Naive thymus-derived CD4-positive, alpha-beta T cell (primary cell): Measurements from ENCODE around the gene FRRS1. TPM values are rescaled to one million over a fixed set of nuclear protein-coding genes. Genes with fewer than 3 reads are reported as not detected.

Experiments used
- ATAC-seq: fragments of 150-1000 bp; cut with Tn5 transposase; 2 replicates; pipeline ENCODE4 v1.10.0; 2021; ENCODE audit warnings: mild to moderate bottlenecking, moderate library complexity
- CTCF ChIA-PET: fragments of 350-600 bp; sonication (Branson Sonifier 250); formaldehyde crosslinking; loops from one replicate; lab custom pipeline; 2021; ENCODE audit warnings: antibody characterized with exemption; lab: Charles Lee
- POLR2A ChIA-PET: fragments of 350-600 bp; sonication (Branson Sonifier 250); formaldehyde crosslinking; loops from one replicate; lab custom pipeline; 2021; ENCODE audit warnings: antibody characterized with exemption, inconsistent platforms; lab: Charles Lee
- DNase-seq, 9 donors: peaks; one replicate each; pipeline versions ENCODE4 v3.0.0 to v3.0.0-alpha.2; 2020 to 2022; ENCODE audit warnings: mixed read lengths in 1 of 9
- H3K27ac ChIP-seq: one replicate; pipeline ENCODE4 v1.7.0; 2013; ENCODE audit warnings: mild to moderate bottlenecking, low read depth, low read length, moderate library complexity
- H3K27me3 ChIP-seq, 2 donors: one replicate each; pipeline ENCODE4 v1.7.0; 2013; ENCODE audit warnings: low read length in 2 of 2, mild to moderate bottlenecking in 2 of 2, moderate library complexity in 2 of 2; ENCODE audit not compliant: control insufficient read depth in 2 of 2, insufficient read depth in 2 of 2
- H3K36me3 ChIP-seq, 3 experiments: 1 replicate in 2 of 3; 2 replicates in 1 of 3; pipeline ENCODE4 v1.7.0; 2013; ENCODE audit warnings: low read length in 3 of 3, mild to moderate bottlenecking in 3 of 3, moderate library complexity in 1 of 3; ENCODE audit not compliant: insufficient read depth in 3 of 3, control insufficient read depth in 2 of 3
- H3K4me1 ChIP-seq, 2 donors: one replicate each; pipeline ENCODE4 v1.7.0; 2013; ENCODE audit warnings: low read length in 2 of 2, mild to moderate bottlenecking in 2 of 2, moderate library complexity in 1 of 2; ENCODE audit not compliant: control insufficient read depth in 2 of 2, insufficient read depth in 2 of 2
- H3K4me3 ChIP-seq: 2 replicates; pipeline ENCODE4 v1.7.0; 2013; ENCODE audit warnings: mild to moderate bottlenecking, low read length
- H3K9me3 ChIP-seq, 3 experiments: 1 replicate in 2 of 3; 2 replicates in 1 of 3; pipeline ENCODE4 v1.7.0; 2013; ENCODE audit warnings: low read length in 3 of 3; ENCODE audit not compliant: control insufficient read depth in 2 of 3
- H3K27ac Mint-ChIP-seq, 9 donors: one replicate each; pipeline ENCODE4 v1.8.0; 2020 to 2022; ENCODE audit warnings: mixed read lengths in 9 of 9, mild to moderate bottlenecking in 8 of 9, moderate library complexity in 5 of 9, inconsistent platforms in 2 of 9
- H3K27me3 Mint-ChIP-seq, 5 donors: one replicate each; pipeline ENCODE4 v1.8.0; 2021 to 2022; ENCODE audit warnings: mixed read lengths in 5 of 5, mild to moderate bottlenecking in 1 of 5
- H3K36me3 Mint-ChIP-seq, 5 donors: one replicate each; pipeline ENCODE4 v1.8.0; 2020 to 2022; ENCODE audit warnings: mixed read lengths in 5 of 5, mild to moderate bottlenecking in 3 of 5, inconsistent platforms in 1 of 5
- H3K4me1 Mint-ChIP-seq, 7 donors: one replicate each; pipeline ENCODE4 v1.8.0; 2020 to 2022; ENCODE audit warnings: mixed read lengths in 7 of 7, mild to moderate bottlenecking in 3 of 7, inconsistent platforms in 1 of 7
- H3K4me3 Mint-ChIP-seq, 10 donors: one replicate each; pipeline ENCODE4 v1.8.0; 2020 to 2022; ENCODE audit warnings: mild to moderate bottlenecking in 10 of 10, mixed read lengths in 10 of 10, moderate library complexity in 6 of 10, inconsistent platforms in 2 of 10
- H3K9me3 Mint-ChIP-seq, 11 donors: one replicate each; pipeline ENCODE4 v1.8.0; 2020 to 2022; ENCODE audit warnings: mixed read lengths in 11 of 11, mild to moderate bottlenecking in 4 of 11, inconsistent platforms in 1 of 11, moderate library complexity in 1 of 11
- intact Hi-C, 2 donors: fragments of 100-400 bp; cut with micrococcal nuclease; formaldehyde crosslinking; loops; one replicate each; pipeline ENCODE4 v1.15.1; 2023
- polyA plus RNA-seq, 2 donors: library from polyadenylated mRNA; unstranded; fragments of 300-500 nt; fragmentation: Illumina TruSeq; gene quantifications; one replicate each; pipeline ENCODE4 v1.2.3, GENCODE V29; 2021
- total RNA-seq, 6 experiments: library from RNA in 5 of 6; stranded (reverse) in 5 of 6; gene quantifications; 1 replicate in 5 of 6; 2 replicates in 1 of 6; pipeline ENCODE4 v1.2.3 and lab custom pipeline; 2021 to 2026

FRRS1 gene
- total and polyA plus RNA-seq, 7 experiments from 2014 or later, result 0.10 to 1.4 (median 0.55) TPM; not detected in 1

DNA sequence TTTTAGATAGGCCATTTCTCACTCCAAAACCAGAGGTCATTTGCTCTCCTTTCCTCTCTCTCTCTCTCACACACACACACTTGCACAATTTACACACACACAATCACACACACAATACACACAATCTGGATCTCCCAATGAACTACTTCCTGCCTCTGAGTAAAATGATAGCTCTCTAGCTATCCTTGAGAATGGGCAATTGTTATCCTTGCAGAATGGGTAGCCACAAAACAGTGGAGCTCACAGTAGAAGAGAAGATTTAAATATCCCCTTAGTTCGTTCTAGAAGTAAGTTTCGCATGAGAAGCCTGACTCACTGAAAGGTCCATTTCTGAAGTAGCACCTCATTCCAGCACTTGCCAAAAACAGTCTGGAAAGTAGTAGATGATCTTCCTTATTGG is 102.9 kb downstream of the FRRS1 start:
- no peaks in the 10 kb centered on the region for H3K36me3 ChIP-seq
- Mint-ChIP-seq H3K27ac (no peak overlapping the region), H3K4me3 (no peak overlapping the region), H3K27me3 (peaks cover 3 to 23% (median 10%) of the 10 kb centered on the region in 5 donors), H3K4me1 (no peaks in the 10 kb centered on the region), H3K9me3 (peaks cover 0 to 2% (median 0%) of the 10 kb centered on the region in 11 donors), H3K36me3 (no peaks in the 10 kb centered on the region)
- no peak overlapping the region for H3K27ac ChIP-seq
- ATAC-seq, result no peak
- H3K27me3 ChIP-seq, result no peaks in the 10 kb centered on the region
- POLR2A ChIA-PET, result no interaction called here
- DNase-seq, result no peak
- H3K9me3 ChIP-seq, result no peaks in the 10 kb centered on the region
- intact Hi-C loops, result no loop called here
- CTCF ChIA-PET, result no interaction called here
- H3K4me3 ChIP-seq, result no peak overlapping the region
- H3K4me1 ChIP-seq, result no peaks in the 10 kb centered on the region

DNA sequence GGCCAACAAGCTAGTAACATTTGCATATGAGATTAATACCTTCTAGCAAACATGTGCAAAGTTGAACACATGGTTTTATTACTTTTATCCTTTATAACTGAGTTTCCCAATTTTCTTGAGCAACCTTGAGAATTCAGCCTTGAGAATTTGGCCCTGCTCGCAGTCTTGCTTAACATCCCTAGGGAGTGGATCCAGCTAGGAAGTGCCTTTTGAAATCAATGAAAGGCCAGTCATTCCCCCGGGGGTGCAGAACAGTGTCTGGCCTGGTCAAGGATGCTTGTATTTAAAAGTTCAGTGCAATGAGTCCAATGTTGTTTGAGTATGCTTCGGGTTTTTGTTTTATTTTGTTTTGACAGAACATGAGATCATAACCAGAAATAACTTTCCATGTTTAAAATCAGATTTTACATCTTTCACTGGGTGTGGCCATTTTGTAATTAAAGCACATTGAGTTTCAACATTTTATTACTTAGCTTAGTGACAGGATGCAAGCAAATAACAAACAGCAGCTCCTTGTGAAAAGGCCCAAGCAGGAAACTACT is 103.8 kb downstream of the FRRS1 start:
- ChIA-PET CTCF (no interaction called here), POLR2A (no interaction called here)
- Mint-ChIP-seq H3K4me1 (no peaks in the 10 kb centered on the region), H3K9me3 (peaks cover 0 to 2% (median 0%) of the 10 kb centered on the region in 11 donors), H3K36me3 (no peaks in the 10 kb centered on the region), H3K27ac (no peak overlapping the region), H3K27me3 (peaks cover 2 to 22% (median 10%) of the 10 kb centered on the region in 5 donors), H3K4me3 (no peak overlapping the region)
- Histone ChIP-seq H3K27ac (no peak overlapping the region), H3K9me3 (no peaks in the 10 kb centered on the region), H3K27me3 (no peaks in the 10 kb centered on the region), H3K36me3 (no peaks in the 10 kb centered on the region), H3K4me3 (no peak overlapping the region), H3K4me1 (no peaks in the 10 kb centered on the region)
- DNase-seq, result no peak
- no peak for ATAC-seq
- intact Hi-C loops, result no loop called here

DNA sequence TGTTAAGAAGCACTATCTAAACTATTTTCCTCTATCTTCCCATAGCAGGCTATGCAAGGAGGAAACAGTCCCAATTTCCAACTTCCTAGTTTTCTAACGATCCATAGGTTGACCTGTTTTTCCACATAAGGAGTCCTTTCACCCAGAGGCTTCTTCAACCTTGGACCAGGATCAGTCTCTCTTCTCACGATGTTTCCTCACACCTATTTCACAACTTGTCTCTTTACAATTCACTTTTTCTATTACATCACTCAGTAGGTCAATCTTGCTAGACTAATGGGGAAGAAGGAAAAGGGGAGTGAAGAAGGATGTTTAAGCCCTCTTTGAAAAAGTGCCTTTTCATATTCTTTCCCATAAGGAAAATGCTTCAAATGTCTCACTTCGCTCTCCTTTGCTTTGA is 104.7 kb downstream of the FRRS1 start:
- peaks cover 0 to 2% (median 0%) of the 10 kb centered on the region in 11 donors for H3K9me3 Mint-ChIP-seq
- Histone ChIP-seq H3K4me3 (no peak overlapping the region), H3K4me1 (no peaks in the 10 kb centered on the region), H3K27ac (no peak overlapping the region), H3K36me3 (no peaks in the 10 kb centered on the region), H3K9me3 (no peaks in the 10 kb centered on the region), H3K27me3 (no peaks in the 10 kb centered on the region)
- H3K27me3 Mint-ChIP-seq, result peaks cover 0 to 14% (median 5%) of the 10 kb centered on the region in 5 donors
- POLR2A ChIA-PET, result no interaction called here
- H3K36me3 Mint-ChIP-seq, result no peaks in the 10 kb centered on the region
- H3K27ac Mint-ChIP-seq, result no peak overlapping the region
- no peaks in the 10 kb centered on the region for H3K4me1 Mint-ChIP-seq
- DNase-seq (no peak), ATAC-seq (no peak)
- H3K4me3 Mint-ChIP-seq, result no peak overlapping the region
- CTCF ChIA-PET, result no interaction called here
- intact Hi-C loops, result no loop called here

DNA sequence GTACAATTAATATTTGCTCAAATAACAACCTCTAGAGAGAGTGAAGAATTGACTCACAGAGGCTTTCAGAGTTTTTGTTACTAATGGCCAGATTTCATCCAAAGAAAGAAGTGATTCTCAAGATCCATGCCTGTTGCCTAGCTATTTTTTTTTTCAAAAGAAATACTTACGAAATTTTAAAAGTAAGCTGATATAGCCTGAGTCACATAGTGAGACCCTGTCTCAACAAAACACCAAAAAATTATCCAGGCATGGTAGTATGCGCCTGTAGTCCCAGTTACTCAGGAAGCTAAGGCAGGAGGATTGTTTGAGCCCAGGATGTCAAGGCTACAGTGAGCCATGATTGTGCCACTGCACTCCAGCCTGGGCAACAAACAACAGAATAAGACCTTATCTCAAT is 105.9 kb downstream of the FRRS1 start:
- CTCF ChIA-PET, result no interaction called here
- H3K9me3 ChIP-seq, result no peaks in the 10 kb centered on the region
- H3K4me1 Mint-ChIP-seq, result no peaks in the 10 kb centered on the region

DNA sequence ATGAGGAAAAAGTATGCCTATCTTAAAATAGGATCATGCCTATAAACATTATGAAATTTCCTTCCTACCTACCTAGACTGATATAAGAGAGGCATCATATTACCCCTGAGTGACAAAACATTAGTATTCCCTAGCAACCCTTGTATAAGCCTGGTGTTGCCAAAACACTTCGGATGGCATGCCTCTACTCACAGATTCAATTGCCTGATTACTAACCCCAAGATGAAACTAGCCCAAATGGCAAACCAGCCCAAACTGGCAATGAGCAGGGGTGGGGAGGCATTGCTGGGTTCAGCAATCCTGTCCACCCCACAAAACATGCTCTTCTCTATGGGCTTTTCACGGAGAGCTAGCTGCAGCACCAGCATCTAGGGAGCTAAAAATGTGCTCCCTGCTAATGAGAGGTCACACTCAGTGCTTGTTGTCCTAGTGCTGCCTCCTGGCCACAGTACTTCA is 106.7 kb downstream of the FRRS1 start:
- POLR2A ChIA-PET, result no interaction called here
- Histone ChIP-seq H3K4me1 (no peaks in the 10 kb centered on the region), H3K4me3 (no peak overlapping the region), H3K36me3 (no peaks in the 10 kb centered on the region), H3K27ac (no peak overlapping the region), H3K9me3 (no peaks in the 10 kb centered on the region), H3K27me3 (no peaks in the 10 kb centered on the region)
- ATAC-seq (no peak), DNase-seq (no peak)
- H3K36me3 Mint-ChIP-seq, result no peaks in the 10 kb centered on the region
- no peak overlapping the region for H3K4me3 Mint-ChIP-seq
- CTCF ChIA-PET, result no interaction called here
- H3K27ac Mint-ChIP-seq, result no peak overlapping the region
- intact Hi-C loops, result no loop called here
- peaks cover 0 to 2% (median 0%) of the 10 kb centered on the region in 11 donors for H3K9me3 Mint-ChIP-seq
- H3K4me1 Mint-ChIP-seq, result no peaks in the 10 kb centered on the region
- peaks cover 0 to 9% (median 5%) of the 10 kb centered on the region in 5 donors for H3K27me3 Mint-ChIP-seq

More for the DNA sequence above, 105.9 kb downstream of the FRRS1 start:
- Mint-ChIP-seq H3K9me3 (peaks cover 0 to 2% (median 0%) of the 10 kb centered on the region in 11 donors), H3K36me3 (no peaks in the 10 kb centered on the region), H3K27me3 (peaks cover 0 to 10% (median 5%) of the 10 kb centered on the region in 5 donors), H3K27ac (no peak overlapping the region), H3K4me3 (no peak overlapping the region)
- DNase-seq, result no peak
- no peaks in the 10 kb centered on the region for H3K36me3 ChIP-seq
- H3K27ac ChIP-seq, result no peak overlapping the region
- no peak overlapping the region for H3K4me3 ChIP-seq
- no peak for ATAC-seq
- no peaks in the 10 kb centered on the region for H3K4me1 ChIP-seq
- intact Hi-C loops, result no loop called here
- POLR2A ChIA-PET, result no interaction called here
- no peaks in the 10 kb centered on the region for H3K27me3 ChIP-seq

Other genes with a start within 250 kb of the FRRS1 start
- gene PALMD, start 120.5 kb downstream of the FRRS1 start, total RNA-seq, result not detected
- gene PALMD, start 120.5 kb downstream of the FRRS1 start, polyA plus RNA-seq, result not detected
- gene AGL, start 83.7 kb upstream of the FRRS1 start, total RNA-seq, result 10 to 100 TPM; 11.5 to 20.1 (median 12.5) TPM
- gene AGL, start 83.7 kb upstream of the FRRS1 start, polyA plus RNA-seq, result 10 to 100 TPM; 10.8 to 12.6 TPM
- 10 to 100 TPM; 21.1 to 31.6 (median 27.3) TPM for gene SLC35A3, start 203.4 kb upstream of the FRRS1 start, total RNA-seq
- gene SLC35A3, start 203.4 kb upstream of the FRRS1 start, polyA plus RNA-seq, result 10 to 100 TPM; 13.9 to 15.0 TPM